Keratinocyte (primary cell): ENCODE results near the gene KCNC4.

Source experiments
- EZH2 ChIP-seq: IDR thresholded peaks from one replicate; pipeline ENCODE4 v1.6.1; 2012; ENCODE audit warnings: inconsistent platforms, mild to moderate bottlenecking, low read length, moderate library complexity
- TF ChIP-seq, protein P1 (sequence below), 3 experiments: IDR thresholded peaks in 1 of 3; conservative IDR thresholded peaks in 1 of 3; optimal IDR thresholded peaks in 1 of 3; 2 replicates in 2 of 3; 3 replicates in 1 of 3; pipeline versions ENCODE3 to v1.5.1; 2011; ENCODE audit warnings: low read length in 3 of 3, mild to moderate bottlenecking in 3 of 3, moderate library complexity in 2 of 3, control low read depth in 1 of 3, inconsistent platforms in 1 of 3; ENCODE audit not compliant: insufficient read depth in 2 of 3; ENCODE audit errors: extremely low read depth in 1 of 3

DNA sequence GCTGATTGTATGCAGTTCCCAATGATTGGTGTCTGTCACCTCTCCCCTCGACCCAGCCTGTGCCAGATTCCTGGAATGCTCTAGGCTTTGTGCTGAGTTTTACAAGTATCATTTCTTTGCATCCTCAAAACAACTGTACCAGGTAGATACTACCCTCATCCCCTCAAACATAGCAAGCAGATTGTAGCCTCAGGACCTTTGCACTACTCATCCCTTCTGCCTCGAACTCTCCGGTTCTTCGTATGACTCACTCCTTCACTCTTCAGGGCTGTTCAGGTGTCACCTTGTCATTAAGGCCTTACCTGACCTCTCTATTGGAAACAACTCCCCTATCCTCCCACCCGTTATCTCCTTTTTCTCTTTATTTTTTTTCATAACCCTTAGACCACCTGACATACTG, 8.0 kb downstream of the KCNC4 start:
- TF ChIP-seq, protein P1, sequence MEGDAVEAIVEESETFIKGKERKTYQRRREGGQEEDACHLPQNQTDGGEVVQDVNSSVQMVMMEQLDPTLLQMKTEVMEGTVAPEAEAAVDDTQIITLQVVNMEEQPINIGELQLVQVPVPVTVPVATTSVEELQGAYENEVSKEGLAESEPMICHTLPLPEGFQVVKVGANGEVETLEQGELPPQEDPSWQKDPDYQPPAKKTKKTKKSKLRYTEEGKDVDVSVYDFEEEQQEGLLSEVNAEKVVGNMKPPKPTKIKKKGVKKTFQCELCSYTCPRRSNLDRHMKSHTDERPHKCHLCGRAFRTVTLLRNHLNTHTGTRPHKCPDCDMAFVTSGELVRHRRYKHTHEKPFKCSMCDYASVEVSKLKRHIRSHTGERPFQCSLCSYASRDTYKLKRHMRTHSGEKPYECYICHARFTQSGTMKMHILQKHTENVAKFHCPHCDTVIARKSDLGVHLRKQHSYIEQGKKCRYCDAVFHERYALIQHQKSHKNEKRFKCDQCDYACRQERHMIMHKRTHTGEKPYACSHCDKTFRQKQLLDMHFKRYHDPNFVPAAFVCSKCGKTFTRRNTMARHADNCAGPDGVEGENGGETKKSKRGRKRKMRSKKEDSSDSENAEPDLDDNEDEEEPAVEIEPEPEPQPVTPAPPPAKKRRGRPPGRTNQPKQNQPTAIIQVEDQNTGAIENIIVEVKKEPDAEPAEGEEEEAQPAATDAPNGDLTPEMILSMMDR (optimal IDR thresholded peaks at IDR 0.05 in 1 of 3, IDR thresholded peaks at IDR 0.05 in 1 of 3, conservative IDR thresholded peaks at IDR 0.05 in 1 of 3; ENCODE audit: extremely low read depth in 1 of 3, insufficient read depth in 2 of 3, low read length in 3 of 3) = no peak
- TF ChIP-seq EZH2 = no peak
